ENCODE data around the gene DHH. TPM values are rescaled to one million over a fixed set of nuclear protein-coding genes. Genes with fewer than 3 reads are reported as not detected.

Gene DHH
- total RNA-seq, 2 donors from 2014 or later, result 1.2 to 2.4 TPM

- H3K36me3 ChIP-seq, result peaks cover 61% of the 10 kb centered on the region
- peaks cover 35 to 51% of the 10 kb centered on the region in 2 donors for H3K4me1 ChIP-seq (ENCODE audit: control insufficient read depth in 1 of 2, low read depth in 2 of 2)
- H3K27ac ChIP-seq, result no peak overlapping the region
- no peak for TF ChIP-seq CTCF (IDR thresholded peaks at IDR 0.05)
- H3K9me3 ChIP-seq, result no peaks in the 10 kb centered on the region
- DNase-seq (ENCODE audit: low spot score) (no peak), ATAC-seq (ENCODE audit: insufficient number of reproducible peaks, low FRiP score, low read depth) (no peak)
- no peaks in the 10 kb centered on the region for H3K27me3 ChIP-seq (replicated peaks; ENCODE audit: insufficient read depth)
- H3K4me3 ChIP-seq, result no peak overlapping the region
These were observed 10.2 kb upstream of the DHH start for GRCh38 chr12:49104822-49105221.

GRCh38 chr12:49100380-49100779 is 5.8 kb upstream of the DHH start:
- DNase-seq (ENCODE audit: low spot score), result no peak
- H3K27me3 ChIP-seq (replicated peaks; ENCODE audit: insufficient read depth), result no peaks in the 10 kb centered on the region
- no peak for ATAC-seq (ENCODE audit: insufficient number of reproducible peaks, low FRiP score, low read depth)
- TF ChIP-seq CTCF (IDR thresholded peaks at IDR 0.05), result no peak
- peaks cover 73% of the 10 kb centered on the region for H3K36me3 ChIP-seq
- no peaks in the 10 kb centered on the region for H3K9me3 ChIP-seq
- H3K4me1 ChIP-seq (ENCODE audit: control insufficient read depth in 1 of 2, low read depth in 2 of 2), result peaks cover 3 to 11% of the 10 kb centered on the region in 2 donors
- H3K27ac ChIP-seq, result no peak overlapping the region
- no peak overlapping the region for H3K4me3 ChIP-seq

- DNase-seq (ENCODE audit: low spot score) (no peak), ATAC-seq (ENCODE audit: insufficient number of reproducible peaks, low FRiP score, low read depth) (no peak)
- Histone ChIP-seq H3K4me3 (no peak overlapping the region), H3K27ac (no peak overlapping the region), H3K9me3 (no peaks in the 10 kb centered on the region), H3K4me1 (ENCODE audit: control insufficient read depth in 1 of 2, low read depth in 2 of 2) (peaks cover 13 to 16% of the 10 kb centered on the region in 2 donors), H3K27me3 (replicated peaks; ENCODE audit: insufficient read depth) (no peaks in the 10 kb centered on the region), H3K36me3 (peaks cover 63% of the 10 kb centered on the region)
- TF ChIP-seq CTCF (IDR thresholded peaks at IDR 0.05), result no peak
These were observed 4.1 kb upstream of the DHH start for GRCh38 chr12:49098703-49099102.

- H3K9me3 ChIP-seq, result no peaks in the 10 kb centered on the region
- H3K4me1 ChIP-seq (ENCODE audit: control insufficient read depth in 1 of 2, low read depth in 2 of 2), result peaks cover 13 to 17% of the 10 kb centered on the region in 2 donors
- no peak for DNase-seq (ENCODE audit: low spot score)
- no peak overlapping the region for H3K27ac ChIP-seq
- no peak overlapping the region for H3K4me3 ChIP-seq
- peaks cover 58% of the 10 kb centered on the region for H3K36me3 ChIP-seq
- H3K27me3 ChIP-seq (replicated peaks; ENCODE audit: insufficient read depth), result peaks cover 3% of the 10 kb centered on the region
- ATAC-seq (ENCODE audit: insufficient number of reproducible peaks, low FRiP score, low read depth), result no peak
- TF ChIP-seq CTCF (IDR thresholded peaks at IDR 0.05), result peak; percentile 76
These were observed 3.4 kb upstream of the DHH start for GRCh38 chr12:49098035-49098451.

- H3K4me3 ChIP-seq, result no peak overlapping the region
- ATAC-seq (ENCODE audit: insufficient number of reproducible peaks, low FRiP score, low read depth) (no peak), DNase-seq (ENCODE audit: low spot score) (no peak)
- H3K27me3 ChIP-seq (replicated peaks; ENCODE audit: insufficient read depth), result peaks cover 4% of the 10 kb centered on the region
- H3K36me3 ChIP-seq, result peaks cover 51% of the 10 kb centered on the region
- H3K27ac ChIP-seq, result no peak overlapping the region
- TF ChIP-seq CTCF (IDR thresholded peaks at IDR 0.05), result no peak
- no peaks in the 10 kb centered on the region for H3K9me3 ChIP-seq
- peaks cover 14 to 24% of the 10 kb centered on the region in 2 donors for H3K4me1 ChIP-seq (ENCODE audit: control insufficient read depth in 1 of 2, low read depth in 2 of 2)
These were observed 2.8 kb upstream of the DHH start for GRCh38 chr12:49097381-49097780.
